OCI-M1 (cell line): ENCODE results near the gene PAQR5.

Experiments
- DNase-seq: peaks from one replicate; lab custom pipeline; 2025; lab: John Stamatoyannopoulos, UW

Gene PAQR5

GRCh38 chr15:69392352-69392751 lies 93.6 kb downstream of the PAQR5 start:
- no peak for DNase-seq

GRCh38 chr15:69393831-69394491 lies 95.2 kb downstream of the PAQR5 start:
- DNase-seq: no peak

GRCh38 chr15:69394556-69395282 lies 96.0 kb downstream of the PAQR5 start:
- DNase-seq: peak; percentile 87

GRCh38 chr15:69395460-69395859 lies 96.7 kb downstream of the PAQR5 start:
- no peak for DNase-seq

GRCh38 chr15:69395991-69396390 lies 97.3 kb downstream of the PAQR5 start:
- DNase-seq: no peak

GRCh38 chr15:69398491-69398891 lies 99.8 kb downstream of the PAQR5 start:
- DNase-seq: no peak

- no peak for DNase-seq
These were observed 102.1 kb downstream of the PAQR5 start for GRCh38 chr15:69400850-69401249.

- DNase-seq: no peak
These were observed 104.1 kb downstream of the PAQR5 start for GRCh38 chr15:69402816-69403215.

GRCh38 chr15:69403594-69403993 lies 104.9 kb downstream of the PAQR5 start:
- DNase-seq: no peak

GRCh38 chr15:69405110-69405509 lies 106.4 kb downstream of the PAQR5 start:
- no peak for DNase-seq

- no peak for DNase-seq
These were observed 109.1 kb downstream of the PAQR5 start for GRCh38 chr15:69407719-69408400.

- DNase-seq: no peak
These were observed 110.1 kb downstream of the PAQR5 start for GRCh38 chr15:69408841-69409240.

- DNase-seq: peak; percentile 8
These were observed 111.6 kb downstream of the PAQR5 start for GRCh38 chr15:69410248-69410874.

- DNase-seq: peak; percentile 24
These were observed 113.6 kb downstream of the PAQR5 start for GRCh38 chr15:69412274-69412673.

GRCh38 chr15:69412701-69413100 lies 114.0 kb downstream of the PAQR5 start:
- no peak for DNase-seq

- peak; percentile 96 for DNase-seq
These were observed 115.3 kb downstream of the PAQR5 start, which contains the start of gene KIF23 for GRCh38 chr15:69413822-69414700. KIF23 (plus strand) TSS chr15:69414349; CDS start chr15:69414466, 117 bp downstream.

GRCh38 chr15:69414701-69415167 lies 116.0 kb downstream of the PAQR5 start:
- peak; percentile 47 for DNase-seq

GRCh38 chr15:69415381-69415780 lies 116.7 kb downstream of the PAQR5 start:
- peak; percentile 40 for DNase-seq

- no peak for DNase-seq
These were observed 118.9 kb downstream of the PAQR5 start for GRCh38 chr15:69417581-69417980.

GRCh38 chr15:69421498-69421897 lies 122.8 kb downstream of the PAQR5 start:
- no peak for DNase-seq

GRCh38 chr15:69422336-69422895 lies 123.7 kb downstream of the PAQR5 start:
- no peak for DNase-seq
